Breast epithelium (tissue), 3 donors: ENCODE measurements around the gene TBC1D2.

ENCODE experiments used
- POLR2A ChIP-seq: fragments of 450-650 bp; IDR thresholded peaks from one replicate; pipeline ENCODE4 v1.6.1; 2016; ENCODE audit warnings: antibody characterized with exemption, mild to moderate bottlenecking, moderate library complexity
- POLR2AphosphoS5 ChIP-seq, 3 donors: sonication (generic); formaldehyde crosslinking; IDR thresholded peaks; one replicate each; pipeline ENCODE4 v1.6.1; 2017; ENCODE audit warnings: antibody characterized with exemption in 3 of 3
- TF ChIP-seq, protein P1 (sequence below), 3 donors: fragments of 450-650 bp; IDR thresholded peaks; one replicate each; pipeline ENCODE4 v1.5.1; 2016 to 2017; ENCODE audit warnings: antibody characterized with exemption in 3 of 3, mild to moderate bottlenecking in 3 of 3, moderate library complexity in 3 of 3

DNA sequence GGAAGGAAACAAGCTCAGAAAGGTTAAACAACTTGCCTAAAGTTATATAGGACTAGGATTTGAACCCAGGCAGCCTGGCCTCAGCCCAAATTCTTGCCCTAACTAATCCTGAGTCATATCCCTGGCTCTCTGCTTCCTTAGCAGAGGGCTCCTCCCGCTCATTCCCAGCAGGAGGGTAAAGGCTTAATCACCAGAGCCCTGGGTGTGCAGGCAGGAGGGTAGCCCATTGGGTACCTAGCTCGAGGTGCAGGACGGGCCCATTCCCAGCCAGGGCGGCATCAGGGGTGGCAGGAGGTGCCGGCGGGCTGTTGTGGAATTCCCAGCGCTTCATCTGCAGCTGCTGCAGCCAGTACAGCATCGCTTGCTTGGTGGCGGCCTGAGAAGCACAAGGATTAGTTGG lies 3.9 kb downstream of the TBC1D2 start:
- TF ChIP-seq, protein P1, sequence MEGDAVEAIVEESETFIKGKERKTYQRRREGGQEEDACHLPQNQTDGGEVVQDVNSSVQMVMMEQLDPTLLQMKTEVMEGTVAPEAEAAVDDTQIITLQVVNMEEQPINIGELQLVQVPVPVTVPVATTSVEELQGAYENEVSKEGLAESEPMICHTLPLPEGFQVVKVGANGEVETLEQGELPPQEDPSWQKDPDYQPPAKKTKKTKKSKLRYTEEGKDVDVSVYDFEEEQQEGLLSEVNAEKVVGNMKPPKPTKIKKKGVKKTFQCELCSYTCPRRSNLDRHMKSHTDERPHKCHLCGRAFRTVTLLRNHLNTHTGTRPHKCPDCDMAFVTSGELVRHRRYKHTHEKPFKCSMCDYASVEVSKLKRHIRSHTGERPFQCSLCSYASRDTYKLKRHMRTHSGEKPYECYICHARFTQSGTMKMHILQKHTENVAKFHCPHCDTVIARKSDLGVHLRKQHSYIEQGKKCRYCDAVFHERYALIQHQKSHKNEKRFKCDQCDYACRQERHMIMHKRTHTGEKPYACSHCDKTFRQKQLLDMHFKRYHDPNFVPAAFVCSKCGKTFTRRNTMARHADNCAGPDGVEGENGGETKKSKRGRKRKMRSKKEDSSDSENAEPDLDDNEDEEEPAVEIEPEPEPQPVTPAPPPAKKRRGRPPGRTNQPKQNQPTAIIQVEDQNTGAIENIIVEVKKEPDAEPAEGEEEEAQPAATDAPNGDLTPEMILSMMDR (IDR thresholded peaks at IDR 0.05): no peak
- no peak for TF ChIP-seq POLR2AphosphoS5 (IDR thresholded peaks at IDR 0.05)
- TF ChIP-seq POLR2A: no peak
